Measurements from ENCODE around the gene ZNF581.

The ZNF581 gene

GRCh38 chr19:55611983-55612645, 31.3 kb upstream of the ZNF581 start:
- no peak for DNase-seq

- DNase-seq = no peak
Observed at GRCh38 chr19:55613396-55613795, 30.1 kb upstream of the ZNF581 start.

GRCh38 chr19:55613930-55614710, 29.3 kb upstream of the ZNF581 start:
- DNase-seq = no peak

- no peak for DNase-seq
Observed at GRCh38 chr19:55614711-55615542, 28.5 kb upstream of the ZNF581 start.

- DNase-seq = no peak
Observed at GRCh38 chr19:55615543-55616394, 27.7 kb upstream of the ZNF581 start.

GRCh38 chr19:55616395-55616875, 27.0 kb upstream of the ZNF581 start:
- DNase-seq = no peak

GRCh38 chr19:55617426-55617825, 26.0 kb upstream of the ZNF581 start:
- no peak for DNase-seq

- no peak for DNase-seq
Observed at GRCh38 chr19:55618426-55618825, 25.0 kb upstream of the ZNF581 start.

- DNase-seq = no peak
Observed at GRCh38 chr19:55619286-55619685, 24.2 kb upstream of the ZNF581 start.

- DNase-seq = peak; percentile 57
Observed at GRCh38 chr19:55620410-55621204, 22.8 kb upstream of the ZNF581 start.

- no peak for DNase-seq
Observed at GRCh38 chr19:55621205-55621672, 22.2 kb upstream of the ZNF581 start.

GRCh38 chr19:55621673-55622231, 21.7 kb upstream of the ZNF581 start:
- DNase-seq = no peak

- no peak for DNase-seq
Observed at GRCh38 chr19:55622242-55622969, 21.0 kb upstream of the ZNF581 start.

GRCh38 chr19:55623130-55623529, 20.3 kb upstream of the ZNF581 start:
- no peak for DNase-seq

GRCh38 chr19:55623561-55623960, 19.9 kb upstream of the ZNF581 start:
- no peak for DNase-seq

- peak; percentile 91 for DNase-seq
Observed at GRCh38 chr19:55624109-55625003, 19.1 kb upstream of the ZNF581 start, which contains the start of gene ZNF784. ZNF784 (minus strand) TSS chr19:55624566; CDS start chr19:55624561, 5 bp downstream.

- no peak for DNase-seq
Observed at GRCh38 chr19:55625004-55625326, 18.5 kb upstream of the ZNF581 start.

GRCh38 chr19:55626350-55626749, 17.1 kb upstream of the ZNF581 start:
- peak; percentile 64 for DNase-seq

GRCh38 chr19:55632463-55632834, 11.0 kb upstream of the ZNF581 start:
- peak; percentile 82 for DNase-seq
